Activated naive CD8-positive, alpha-beta T cell treated with anti-CD3 and anti-CD28 coated beads for 36 hours (primary cell): ENCODE data around the gene C19orf67. TPM values are rescaled to one million over a fixed set of nuclear protein-coding genes. Genes with fewer than 3 reads are reported as not detected.
A peak's percentile ranks its signal among the peaks of the same experiment; 100 is the strongest.

Experiments
- DNase-seq: peaks from one replicate; pipeline ENCODE4 v3.0.0; 2021
- H3K27ac Mint-ChIP-seq: one replicate; pipeline ENCODE4 v1.8.0; 2022; ENCODE audit warnings: mild to moderate bottlenecking, moderate library complexity, mixed read lengths
- H3K27me3 Mint-ChIP-seq: one replicate; pipeline ENCODE4 v1.8.0; 2022; ENCODE audit warnings: mild to moderate bottlenecking, mixed read lengths
- H3K36me3 Mint-ChIP-seq: one replicate; pipeline ENCODE4 v1.8.0; 2021; ENCODE audit warnings: mild to moderate bottlenecking, mixed read lengths
- H3K4me1 Mint-ChIP-seq: one replicate; pipeline ENCODE4 v1.8.0; 2021; ENCODE audit warnings: mixed read lengths
- H3K4me3 Mint-ChIP-seq: one replicate; pipeline ENCODE4 v1.8.0; 2022; ENCODE audit warnings: mild to moderate bottlenecking, moderate library complexity, mixed read lengths
- H3K9me3 Mint-ChIP-seq: one replicate; pipeline ENCODE4 v1.8.0; 2022; ENCODE audit warnings: mixed read lengths
- total RNA-seq, 2 experiments: library from RNA; stranded (reverse); gene quantifications; one replicate each; pipeline ENCODE4 v1.2.3, GENCODE V29; 2021

C19orf67 gene
- total RNA-seq, 2 experiments from 2014 or later = not detected

- no peaks in the 10 kb centered on the region for H3K36me3 Mint-ChIP-seq
- H3K27ac Mint-ChIP-seq = no peak overlapping the region
- no peaks in the 10 kb centered on the region for H3K27me3 Mint-ChIP-seq
- no peaks in the 10 kb centered on the region for H3K9me3 Mint-ChIP-seq
- H3K4me1 Mint-ChIP-seq = peaks cover 43% of the 10 kb centered on the region
- H3K4me3 Mint-ChIP-seq = no peak overlapping the region
- no peak for DNase-seq
These were observed 28.9 kb upstream of the C19orf67 start for GRCh38 chr19:14114439-14114838.

- H3K36me3 Mint-ChIP-seq = no peaks in the 10 kb centered on the region
- DNase-seq = peak; percentile 57
- H3K9me3 Mint-ChIP-seq = no peaks in the 10 kb centered on the region
- H3K4me1 Mint-ChIP-seq = peaks cover 40% of the 10 kb centered on the region
- H3K4me3 Mint-ChIP-seq = no peak overlapping the region
- H3K27ac Mint-ChIP-seq = no peak overlapping the region
- no peaks in the 10 kb centered on the region for H3K27me3 Mint-ChIP-seq
These were observed 28.3 kb upstream of the C19orf67 start for GRCh38 chr19:14113762-14114414.

- Mint-ChIP-seq H3K27me3 (no peaks in the 10 kb centered on the region), H3K9me3 (no peaks in the 10 kb centered on the region), H3K36me3 (peaks cover under 1% of the 10 kb centered on the region), H3K4me1 (peaks cover 36% of the 10 kb centered on the region), H3K27ac (no peak overlapping the region), H3K4me3 (no peak overlapping the region)
- DNase-seq = no peak
These were observed 27.3 kb upstream of the C19orf67 start for GRCh38 chr19:14112809-14113385.

GRCh38 chr19:14112051-14112808 lies 26.6 kb upstream of the C19orf67 start:
- H3K36me3 Mint-ChIP-seq = peaks cover 1% of the 10 kb centered on the region
- H3K27me3 Mint-ChIP-seq = no peaks in the 10 kb centered on the region
- H3K4me1 Mint-ChIP-seq = peaks cover 36% of the 10 kb centered on the region
- no peak for DNase-seq
- no peak overlapping the region for H3K27ac Mint-ChIP-seq
- no peaks in the 10 kb centered on the region for H3K9me3 Mint-ChIP-seq
- no peak overlapping the region for H3K4me3 Mint-ChIP-seq

- Mint-ChIP-seq H3K9me3 (no peaks in the 10 kb centered on the region), H3K4me3 (no peak overlapping the region), H3K4me1 (peaks cover 30% of the 10 kb centered on the region), H3K27ac (no peak overlapping the region), H3K36me3 (peaks cover 1% of the 10 kb centered on the region), H3K27me3 (no peaks in the 10 kb centered on the region)
- no peak for DNase-seq
These were observed 25.9 kb upstream of the C19orf67 start for GRCh38 chr19:14111486-14111885.

- Mint-ChIP-seq H3K27me3 (no peaks in the 10 kb centered on the region), H3K36me3 (peaks cover 1% of the 10 kb centered on the region), H3K9me3 (no peaks in the 10 kb centered on the region), H3K4me3 (no peak overlapping the region), H3K4me1 (peaks cover 23% of the 10 kb centered on the region), H3K27ac (no peak overlapping the region)
- DNase-seq = no peak
These were observed 25.1 kb upstream of the C19orf67 start for GRCh38 chr19:14110650-14111049.

GRCh38 chr19:14107581-14108461 lies 22.2 kb upstream of the C19orf67 start:
- Mint-ChIP-seq H3K27me3 (no peaks in the 10 kb centered on the region), H3K9me3 (no peaks in the 10 kb centered on the region), H3K4me3 (no peak overlapping the region), H3K27ac (no peak overlapping the region), H3K4me1 (peaks cover 12% of the 10 kb centered on the region), H3K36me3 (peaks cover 4% of the 10 kb centered on the region)
- no peak for DNase-seq

- Mint-ChIP-seq H3K27ac (no peak overlapping the region), H3K4me3 (no peak overlapping the region), H3K27me3 (no peaks in the 10 kb centered on the region)
These were observed 21.3 kb upstream of the C19orf67 start for GRCh38 chr19:14106840-14107239.

GRCh38 chr19:14105680-14106079 lies 20.1 kb upstream of the C19orf67 start:
- H3K9me3 Mint-ChIP-seq = no peaks in the 10 kb centered on the region
- H3K27me3 Mint-ChIP-seq = no peaks in the 10 kb centered on the region
- H3K36me3 Mint-ChIP-seq = peaks cover 5% of the 10 kb centered on the region
- DNase-seq = no peak
- H3K27ac Mint-ChIP-seq = no peak overlapping the region
- peaks cover 1% of the 10 kb centered on the region for H3K4me1 Mint-ChIP-seq
- no peak overlapping the region for H3K4me3 Mint-ChIP-seq

More at GRCh38 chr19:14106840-14107239, 21.3 kb upstream of the C19orf67 start:
- Mint-ChIP-seq H3K9me3 (no peaks in the 10 kb centered on the region), H3K36me3 (peaks cover 4% of the 10 kb centered on the region), H3K4me1 (peaks cover 5% of the 10 kb centered on the region)
- no peak for DNase-seq

- peaks cover 6% of the 10 kb centered on the region for H3K36me3 Mint-ChIP-seq
- no peak overlapping the region for H3K4me3 Mint-ChIP-seq
- no peaks in the 10 kb centered on the region for H3K9me3 Mint-ChIP-seq
- no peaks in the 10 kb centered on the region for H3K27me3 Mint-ChIP-seq
- H3K4me1 Mint-ChIP-seq = peaks cover 1% of the 10 kb centered on the region
- no peak overlapping the region for H3K27ac Mint-ChIP-seq
- no peak for DNase-seq
These were observed 17.7 kb upstream of the C19orf67 start for GRCh38 chr19:14103310-14103709.

GRCh38 chr19:14102756-14103155 lies 17.2 kb upstream of the C19orf67 start:
- no peak overlapping the region for H3K27ac Mint-ChIP-seq
- no peaks in the 10 kb centered on the region for H3K9me3 Mint-ChIP-seq
- H3K4me1 Mint-ChIP-seq = no peaks in the 10 kb centered on the region
- DNase-seq = no peak
- H3K36me3 Mint-ChIP-seq = peaks cover 4% of the 10 kb centered on the region
- no peak overlapping the region for H3K4me3 Mint-ChIP-seq
- H3K27me3 Mint-ChIP-seq = no peaks in the 10 kb centered on the region

GRCh38 chr19:14102102-14102696 lies 16.6 kb upstream of the C19orf67 start:
- Mint-ChIP-seq H3K27ac (no peak overlapping the region), H3K4me1 (no peaks in the 10 kb centered on the region), H3K36me3 (peaks cover 4% of the 10 kb centered on the region), H3K27me3 (no peaks in the 10 kb centered on the region), H3K9me3 (no peaks in the 10 kb centered on the region), H3K4me3 (no peak overlapping the region)
- DNase-seq = no peak

- H3K27me3 Mint-ChIP-seq = no peaks in the 10 kb centered on the region
- no peak overlapping the region for H3K27ac Mint-ChIP-seq
These were observed 15.5 kb upstream of the C19orf67 start for GRCh38 chr19:14101003-14101545.

GRCh38 chr19:14097532-14098151 lies 12.1 kb upstream of the C19orf67 start:
- H3K27ac Mint-ChIP-seq = no peak overlapping the region
- no peak for DNase-seq
- H3K9me3 Mint-ChIP-seq = peaks cover 8% of the 10 kb centered on the region
- peaks cover 14% of the 10 kb centered on the region for H3K36me3 Mint-ChIP-seq
- H3K4me1 Mint-ChIP-seq = no peaks in the 10 kb centered on the region
- no peak overlapping the region for H3K4me3 Mint-ChIP-seq
- no peaks in the 10 kb centered on the region for H3K27me3 Mint-ChIP-seq

More at GRCh38 chr19:14101003-14101545, 15.5 kb upstream of the C19orf67 start:
- peaks cover 4% of the 10 kb centered on the region for H3K36me3 Mint-ChIP-seq
- no peaks in the 10 kb centered on the region for H3K4me1 Mint-ChIP-seq
- no peaks in the 10 kb centered on the region for H3K9me3 Mint-ChIP-seq
- DNase-seq = no peak
- H3K4me3 Mint-ChIP-seq = no peak overlapping the region
